Measurements from ENCODE around the gene IL1RAPL1.

GRCh38 chrX:29580560-29580959 lies 993.3 kb downstream of the IL1RAPL1 start:
- TF ChIP-seq ZFX (IDR thresholded peaks at IDR 0.05): no peak
- TF ChIP-seq CTCF (conservative IDR thresholded peaks at IDR 0.05): no peak

All from C4-2B (cell line).